Skeletal muscle tissue (tissue), 4 donors: Measurements from ENCODE around the gene MUC6. TPM values are rescaled to one million over a fixed set of nuclear protein-coding genes. Genes with fewer than 3 reads are reported as not detected.

Source experiments
- H3K27ac ChIP-seq: one replicate; pipeline ENCODE4 v1.7.0; 2013; ENCODE audit warnings: mild to moderate bottlenecking, low read depth, low read length, inconsistent platforms
- H3K27me3 ChIP-seq, 3 donors: one replicate each; pipeline ENCODE4 v1.7.0; 2013; ENCODE audit warnings: low read length in 3 of 3; ENCODE audit not compliant: control insufficient read depth in 3 of 3, insufficient read depth in 3 of 3
- H3K36me3 ChIP-seq, 3 donors: one replicate each; pipeline ENCODE4 v1.7.0; 2013; ENCODE audit warnings: low read length in 3 of 3; ENCODE audit not compliant: control insufficient read depth in 3 of 3, insufficient read depth in 3 of 3
- H3K4me1 ChIP-seq, 3 donors: one replicate each; pipeline ENCODE4 v1.7.0; 2013; ENCODE audit warnings: low read length in 3 of 3, mild to moderate bottlenecking in 3 of 3; ENCODE audit not compliant: control insufficient read depth in 3 of 3, insufficient read depth in 3 of 3
- H3K4me3 ChIP-seq, 3 donors: one replicate each; pipeline ENCODE4 v1.7.0; 2013; ENCODE audit warnings: low read length in 3 of 3
- H3K9ac ChIP-seq, 3 donors: one replicate each; pipeline ENCODE4 v1.7.0; 2013; ENCODE audit warnings: low read length in 3 of 3, mild to moderate bottlenecking in 3 of 3, moderate library complexity in 2 of 3, low read depth in 1 of 3
- H3K9me3 ChIP-seq, 3 donors: one replicate each; pipeline ENCODE4 v1.7.0; 2013; ENCODE audit warnings: low read length in 3 of 3; ENCODE audit not compliant: control insufficient read depth in 3 of 3
- total RNA-seq: library from RNA; depleted of rRNA; stranded (reverse); fragments of >200 nt; gene quantifications from one replicate; pipeline ENCODE4 v1.2.3, GENCODE V29; 2014
- donor health status: Osteomylitis.

Gene MUC6
- total RNA-seq, 1 donor from 2014 or later: not detected

DNA sequence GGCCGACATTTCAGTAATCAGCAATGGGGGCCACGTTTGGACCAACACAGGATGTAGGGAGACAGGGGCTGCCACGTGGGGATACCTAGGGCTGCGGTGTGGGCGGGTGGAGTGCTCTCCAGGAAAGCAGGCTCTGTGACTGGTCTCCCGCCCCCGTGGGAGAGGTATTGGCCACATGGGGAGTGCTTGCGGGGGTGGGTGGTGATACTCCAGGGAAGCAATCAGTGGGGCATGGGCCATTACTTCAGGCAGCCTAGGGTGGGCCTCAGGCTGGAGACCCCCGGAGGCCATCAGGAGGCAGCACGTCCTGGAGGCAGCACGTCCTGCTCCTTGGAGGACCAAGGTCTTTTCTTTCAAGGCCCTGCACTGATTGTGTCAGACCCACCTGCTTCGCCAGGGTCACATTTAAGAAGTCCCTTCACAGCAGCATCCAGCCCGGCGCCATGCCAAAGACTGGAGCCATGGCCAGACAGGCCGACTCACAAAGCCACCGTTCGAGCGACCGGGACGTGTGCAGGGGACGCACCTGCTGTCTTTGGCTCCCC is 35.1 kb upstream of the MUC6 start:
- H3K4me3 ChIP-seq: no peak overlapping the region
- peaks cover 13 to 15% (median 15%) of the 10 kb centered on the region in 3 donors for H3K4me1 ChIP-seq
- H3K36me3 ChIP-seq: no peaks in the 10 kb centered on the region
- H3K9me3 ChIP-seq: no peaks in the 10 kb centered on the region
- H3K27ac ChIP-seq: no peak overlapping the region
- H3K9ac ChIP-seq: no peak overlapping the region
- peaks cover 0 to 18% (median 5%) of the 10 kb centered on the region in 3 donors for H3K27me3 ChIP-seq

DNA sequence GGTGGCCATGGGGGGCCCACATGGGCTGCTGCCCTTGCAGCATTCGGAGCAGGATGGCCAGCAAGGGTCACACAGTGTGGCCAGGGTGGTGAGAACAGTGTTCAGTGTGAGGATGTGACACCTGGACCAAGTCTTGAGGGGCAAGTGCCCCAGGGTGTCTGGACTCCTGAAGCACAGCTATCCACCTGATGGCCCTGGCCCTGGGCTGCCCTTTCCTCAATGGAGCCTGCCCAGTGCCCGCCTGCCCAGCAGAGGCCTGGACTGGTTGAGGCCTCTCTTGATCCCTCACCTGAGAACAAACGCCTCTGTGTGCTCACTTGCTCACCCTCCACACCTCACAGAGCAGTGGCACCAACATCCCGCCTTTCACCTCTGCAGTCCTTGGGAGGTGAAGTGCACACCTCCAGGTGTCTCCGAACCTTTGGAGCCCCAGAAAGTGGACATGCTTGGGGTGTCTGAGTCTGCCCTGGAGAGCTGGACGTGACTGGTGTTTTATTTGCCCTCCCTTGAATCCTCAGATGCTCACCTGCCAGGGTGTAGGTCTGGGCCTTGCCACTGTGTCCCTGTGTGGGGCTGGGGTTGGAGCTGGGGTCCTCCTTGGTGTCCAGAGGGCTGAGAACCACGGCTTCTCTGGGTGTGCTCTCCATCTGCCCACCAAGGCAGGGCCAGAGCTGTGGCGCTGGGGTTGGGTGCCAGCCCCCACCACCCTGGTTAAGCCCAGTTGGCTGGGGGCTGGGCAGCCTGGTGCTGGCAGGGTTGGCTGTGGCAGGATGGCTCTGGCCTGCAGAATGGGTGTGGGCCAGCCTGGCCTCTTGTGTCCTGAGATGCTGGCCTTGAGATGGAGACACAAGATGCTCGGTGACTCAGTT is 34.3 kb upstream of the MUC6 start:
- H3K36me3 ChIP-seq: no peaks in the 10 kb centered on the region
- no peak overlapping the region for H3K27ac ChIP-seq
- H3K9ac ChIP-seq: no peak overlapping the region
- H3K27me3 ChIP-seq: peaks cover 0 to 18% (median 5%) of the 10 kb centered on the region in 3 donors
- no peaks in the 10 kb centered on the region for H3K9me3 ChIP-seq
- H3K4me3 ChIP-seq: no peak overlapping the region
- H3K4me1 ChIP-seq: peaks cover 13 to 15% (median 15%) of the 10 kb centered on the region in 3 donors

GRCh38 chr11:1069740-1070139 is 33.2 kb upstream of the MUC6 start:
- no peak overlapping the region for H3K4me3 ChIP-seq
- peaks cover 13 to 15% (median 15%) of the 10 kb centered on the region in 3 donors for H3K4me1 ChIP-seq
- H3K36me3 ChIP-seq: no peaks in the 10 kb centered on the region
- H3K9me3 ChIP-seq: no peaks in the 10 kb centered on the region
- H3K9ac ChIP-seq: no peak overlapping the region
- H3K27me3 ChIP-seq: peaks cover 0 to 18% (median 5%) of the 10 kb centered on the region in 3 donors
- no peak overlapping the region for H3K27ac ChIP-seq

- Histone ChIP-seq H3K27me3 (peaks cover 0 to 18% (median 5%) of the 10 kb centered on the region in 3 donors), H3K36me3 (no peaks in the 10 kb centered on the region), H3K9me3 (no peaks in the 10 kb centered on the region), H3K9ac (no peak overlapping the region), H3K27ac (no peak overlapping the region), H3K4me3 (no peak overlapping the region), H3K4me1 (peaks cover 4 to 6% (median 5%) of the 10 kb centered on the region in 3 donors)
Measured at GRCh38 chr11:1067812-1068496, 31.4 kb upstream of the MUC6 start.

DNA sequence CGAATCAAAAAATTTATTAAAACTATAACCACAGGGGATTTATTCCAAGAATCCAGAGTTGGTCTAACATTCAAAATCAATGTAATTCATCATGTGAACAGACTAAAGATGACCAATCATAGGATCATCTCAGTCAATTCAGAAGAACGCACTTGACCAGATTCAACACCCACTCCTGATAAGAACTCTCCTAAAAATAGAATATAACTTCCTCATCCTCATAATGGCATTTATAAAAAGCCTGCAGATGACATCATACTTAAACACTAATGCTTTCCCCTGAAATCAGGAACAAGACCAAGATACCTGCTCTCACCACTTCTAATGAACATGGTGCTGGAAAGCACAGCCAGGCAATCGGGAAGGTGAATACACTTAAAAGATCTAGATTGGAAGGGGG is 27.6 kb upstream of the MUC6 start:
- Histone ChIP-seq H3K4me3 (no peak overlapping the region), H3K9ac (no peak overlapping the region), H3K27me3 (peaks cover 3 to 7% (median 7%) of the 10 kb centered on the region in 3 donors), H3K9me3 (peaks cover 0 to 4% (median 0%) of the 10 kb centered on the region in 3 donors), H3K27ac (no peak overlapping the region), H3K36me3 (no peaks in the 10 kb centered on the region), H3K4me1 (no peaks in the 10 kb centered on the region)

DNA sequence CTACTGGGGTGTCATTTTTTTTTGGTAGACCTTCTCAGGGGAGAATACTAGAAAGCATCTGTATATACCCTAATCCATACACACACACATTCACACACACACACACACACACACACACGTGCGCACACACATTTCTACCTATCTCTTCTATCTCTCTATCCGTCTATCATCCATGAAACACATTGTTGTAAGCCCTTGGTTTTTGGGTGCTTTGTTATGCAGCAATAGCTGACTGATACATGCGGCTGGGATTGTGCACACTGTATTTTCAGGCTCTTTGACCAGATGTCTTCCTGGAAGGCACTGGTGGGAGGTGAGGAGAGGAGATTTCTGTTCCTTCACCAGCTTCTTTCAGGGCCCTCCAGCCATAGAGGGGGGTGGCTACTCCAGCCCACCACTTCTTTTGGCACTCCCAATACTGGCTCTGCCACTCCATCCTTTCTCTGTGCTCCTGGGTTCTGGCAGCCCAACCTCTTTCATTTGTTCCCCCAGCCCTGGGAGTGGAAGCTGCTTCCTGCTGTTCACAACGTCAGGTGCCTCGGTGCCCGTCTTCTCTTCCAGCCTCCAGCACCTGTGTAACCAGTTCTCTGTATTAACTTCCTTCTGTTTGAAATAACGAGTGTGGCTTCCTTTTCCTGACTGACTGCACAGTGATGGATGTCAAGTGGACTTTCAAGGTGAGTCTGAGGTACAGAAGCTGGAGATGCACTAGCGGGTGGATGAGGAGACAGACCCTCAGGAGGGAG is 25.7 kb upstream of the MUC6 start:
- H3K27me3 ChIP-seq: peaks cover 4 to 15% (median 7%) of the 10 kb centered on the region in 3 donors
- H3K27ac ChIP-seq: no peak overlapping the region
- H3K36me3 ChIP-seq: no peaks in the 10 kb centered on the region
- H3K4me1 ChIP-seq: no peaks in the 10 kb centered on the region
- H3K4me3 ChIP-seq: no peak overlapping the region
- H3K9me3 ChIP-seq: peaks cover 0 to 4% (median 0%) of the 10 kb centered on the region in 3 donors
- no peak overlapping the region for H3K9ac ChIP-seq

DNA sequence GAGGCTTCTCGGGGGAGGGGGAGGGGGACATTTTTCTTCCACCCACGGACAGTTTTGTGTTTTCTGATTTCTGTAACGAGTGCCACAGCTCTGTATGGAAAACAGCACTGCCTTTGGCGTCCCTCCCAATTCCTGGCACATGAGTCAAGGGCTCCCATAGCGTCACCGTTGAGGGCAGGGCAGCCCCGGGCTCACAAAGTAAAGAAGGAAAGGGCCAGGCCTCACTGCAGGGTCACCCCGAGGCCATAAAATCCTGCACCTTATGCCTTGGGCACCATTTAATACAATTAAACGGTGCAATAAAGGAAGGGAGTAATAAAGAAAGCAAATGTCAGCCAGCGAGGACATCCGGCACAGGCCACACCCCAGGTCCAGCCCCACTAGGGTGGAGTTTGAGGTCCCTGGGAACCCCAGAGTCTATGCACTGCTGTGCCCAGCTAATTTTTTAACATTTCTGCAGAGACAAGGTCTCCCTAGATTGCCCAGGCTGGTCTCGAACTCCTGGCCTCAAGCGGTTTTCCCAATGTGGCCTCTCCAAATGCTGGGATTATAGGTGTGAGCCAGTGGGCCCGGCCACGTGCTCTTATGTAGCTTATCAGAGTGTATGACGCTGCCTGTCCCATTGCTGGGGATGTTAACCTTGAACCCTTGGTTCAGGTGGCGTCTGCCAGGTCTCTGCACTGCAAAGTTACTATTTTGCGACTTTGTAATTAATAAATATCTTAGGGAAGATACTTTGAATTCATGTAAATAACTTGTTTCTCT is 24.5 kb upstream of the MUC6 start:
- no peak overlapping the region for H3K4me3 ChIP-seq
- H3K36me3 ChIP-seq: no peaks in the 10 kb centered on the region
- peaks cover 0 to 4% (median 0%) of the 10 kb centered on the region in 3 donors for H3K9me3 ChIP-seq
- no peaks in the 10 kb centered on the region for H3K4me1 ChIP-seq
- peaks cover 11 to 22% (median 11%) of the 10 kb centered on the region in 3 donors for H3K27me3 ChIP-seq
- no peak overlapping the region for H3K9ac ChIP-seq
- H3K27ac ChIP-seq: no peak overlapping the region

GRCh38 chr11:1060410-1060809 is 23.9 kb upstream of the MUC6 start:
- peaks cover 0 to 4% (median 0%) of the 10 kb centered on the region in 3 donors for H3K9me3 ChIP-seq
- H3K36me3 ChIP-seq: no peaks in the 10 kb centered on the region
- peaks cover 14 to 28% (median 17%) of the 10 kb centered on the region in 3 donors for H3K27me3 ChIP-seq
- H3K9ac ChIP-seq: no peak overlapping the region
- H3K4me3 ChIP-seq: no peak overlapping the region
- H3K4me1 ChIP-seq: no peaks in the 10 kb centered on the region
- H3K27ac ChIP-seq: no peak overlapping the region

- Histone ChIP-seq H3K27ac (no peak overlapping the region), H3K36me3 (no peaks in the 10 kb centered on the region), H3K27me3 (peaks cover 14 to 34% (median 23%) of the 10 kb centered on the region in 3 donors), H3K9me3 (peaks cover 0 to 4% (median 0%) of the 10 kb centered on the region in 3 donors), H3K9ac (no peak overlapping the region), H3K4me3 (no peak overlapping the region), H3K4me1 (no peaks in the 10 kb centered on the region)
Measured at GRCh38 chr11:1059759-1060158, 23.2 kb upstream of the MUC6 start.
